ENCODE data around the gene SND1.
A peak's percentile ranks its signal among the peaks of the same experiment; 100 is the strongest.

The SND1 gene

GRCh38 chr7:128120116-128120515 is 468.1 kb downstream of the SND1 start:
- Histone ChIP-seq H3K27me3 (ENCODE audit: insufficient read depth, low read depth, severe bottlenecking) (no peaks in the 10 kb centered on the region), H3K4me3 (ENCODE audit: low read depth, low read length) (no peak overlapping the region), H3K27ac (no peak overlapping the region), H3K9me3 (ENCODE audit: severe bottlenecking) (peaks cover 2% of the 10 kb centered on the region), H3K36me3 (no peaks in the 10 kb centered on the region)
- DNase-seq = no peak
- TF ChIP-seq, protein P1, sequence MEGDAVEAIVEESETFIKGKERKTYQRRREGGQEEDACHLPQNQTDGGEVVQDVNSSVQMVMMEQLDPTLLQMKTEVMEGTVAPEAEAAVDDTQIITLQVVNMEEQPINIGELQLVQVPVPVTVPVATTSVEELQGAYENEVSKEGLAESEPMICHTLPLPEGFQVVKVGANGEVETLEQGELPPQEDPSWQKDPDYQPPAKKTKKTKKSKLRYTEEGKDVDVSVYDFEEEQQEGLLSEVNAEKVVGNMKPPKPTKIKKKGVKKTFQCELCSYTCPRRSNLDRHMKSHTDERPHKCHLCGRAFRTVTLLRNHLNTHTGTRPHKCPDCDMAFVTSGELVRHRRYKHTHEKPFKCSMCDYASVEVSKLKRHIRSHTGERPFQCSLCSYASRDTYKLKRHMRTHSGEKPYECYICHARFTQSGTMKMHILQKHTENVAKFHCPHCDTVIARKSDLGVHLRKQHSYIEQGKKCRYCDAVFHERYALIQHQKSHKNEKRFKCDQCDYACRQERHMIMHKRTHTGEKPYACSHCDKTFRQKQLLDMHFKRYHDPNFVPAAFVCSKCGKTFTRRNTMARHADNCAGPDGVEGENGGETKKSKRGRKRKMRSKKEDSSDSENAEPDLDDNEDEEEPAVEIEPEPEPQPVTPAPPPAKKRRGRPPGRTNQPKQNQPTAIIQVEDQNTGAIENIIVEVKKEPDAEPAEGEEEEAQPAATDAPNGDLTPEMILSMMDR (IDR thresholded peaks at IDR 0.05; ENCODE audit: low read depth, low read length) = no peak

DNA sequence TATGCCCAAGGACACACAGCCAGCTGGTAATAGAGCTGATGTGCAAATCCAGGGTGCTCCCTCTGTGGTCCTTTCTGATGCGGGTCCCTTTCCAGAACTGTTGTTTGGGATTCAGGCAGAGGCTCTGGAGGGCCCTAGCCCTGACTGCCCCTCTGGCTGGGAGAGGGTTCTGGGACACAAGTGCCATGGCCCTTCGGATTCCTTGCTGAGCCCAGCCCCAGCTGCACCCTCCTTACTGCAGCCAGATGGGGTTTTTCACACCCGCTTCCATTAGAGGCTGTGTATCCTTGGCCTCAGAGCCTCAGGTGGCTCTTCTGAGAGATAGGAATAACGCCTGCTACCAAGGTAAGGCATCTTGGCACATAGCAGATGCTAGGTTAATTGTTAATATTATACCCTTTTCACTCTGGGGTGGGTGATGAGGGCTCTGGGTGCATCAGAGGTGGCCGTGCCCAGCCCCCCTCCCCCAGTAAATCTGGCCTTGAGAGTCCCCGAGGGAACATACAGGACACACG is 469.0 kb downstream of the SND1 start:
- H3K4me3 ChIP-seq (ENCODE audit: low read depth, low read length) = no peak overlapping the region
- no peaks in the 10 kb centered on the region for H3K27me3 ChIP-seq (ENCODE audit: insufficient read depth, low read depth, severe bottlenecking)
- TF ChIP-seq, protein P1 (IDR thresholded peaks at IDR 0.05; ENCODE audit: low read depth, low read length) = no peak
- H3K27ac ChIP-seq = no peak overlapping the region
- no peak for DNase-seq
- no peaks in the 10 kb centered on the region for H3K36me3 ChIP-seq
- peaks cover 2% of the 10 kb centered on the region for H3K9me3 ChIP-seq (ENCODE audit: severe bottlenecking)

GRCh38 chr7:128121711-128122530 is 469.9 kb downstream of the SND1 start:
- peaks cover 2% of the 10 kb centered on the region for H3K9me3 ChIP-seq (ENCODE audit: severe bottlenecking)
- H3K36me3 ChIP-seq = no peaks in the 10 kb centered on the region
- no peak for DNase-seq
- no peaks in the 10 kb centered on the region for H3K27me3 ChIP-seq (ENCODE audit: insufficient read depth, low read depth, severe bottlenecking)
- H3K27ac ChIP-seq = no peak overlapping the region
- TF ChIP-seq, protein P1 (IDR thresholded peaks at IDR 0.05; ENCODE audit: low read depth, low read length) = no peak
- H3K4me3 ChIP-seq (ENCODE audit: low read depth, low read length) = no peak overlapping the region

DNA sequence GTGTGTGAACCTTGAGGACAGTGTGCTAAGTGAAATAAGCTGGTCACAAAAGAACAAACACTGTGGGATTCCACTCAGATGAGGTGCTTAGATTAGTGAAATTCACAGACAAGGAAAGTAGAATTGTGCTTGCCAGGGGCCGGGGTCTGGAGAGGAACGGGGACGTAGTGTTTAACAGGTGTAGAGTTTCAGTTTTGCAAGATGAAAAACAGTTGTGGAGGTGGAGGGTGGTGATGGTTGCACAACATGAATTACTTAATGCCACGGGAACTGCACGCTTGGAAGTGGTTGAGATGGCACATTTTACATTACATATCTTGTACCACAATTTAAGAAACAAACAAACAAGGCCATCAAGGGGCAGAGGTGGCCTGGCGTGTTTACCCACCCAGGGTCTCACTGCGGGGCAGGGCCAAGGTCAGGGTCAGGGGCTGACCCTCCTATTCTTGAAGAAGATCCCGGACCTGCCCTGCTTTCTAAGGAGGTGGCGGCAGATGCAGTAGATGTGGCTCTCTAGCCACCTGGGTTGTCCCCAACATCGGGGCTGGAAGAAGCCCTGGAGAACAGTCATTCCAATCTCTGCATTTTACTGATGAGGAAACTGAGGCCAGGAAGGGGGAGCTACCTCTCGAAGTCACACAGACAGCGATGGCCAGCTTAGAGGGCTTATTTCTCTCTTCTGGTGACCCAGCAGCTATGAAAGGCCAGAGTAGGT is 470.7 kb downstream of the SND1 start:
- H3K36me3 ChIP-seq = no peaks in the 10 kb centered on the region
- H3K9me3 ChIP-seq (ENCODE audit: severe bottlenecking) = peaks cover 2% of the 10 kb centered on the region
- no peak overlapping the region for H3K27ac ChIP-seq
- H3K4me3 ChIP-seq (ENCODE audit: low read depth, low read length) = no peak overlapping the region
- TF ChIP-seq, protein P1 (IDR thresholded peaks at IDR 0.05; ENCODE audit: low read depth, low read length) = no peak
- no peak for DNase-seq
- no peaks in the 10 kb centered on the region for H3K27me3 ChIP-seq (ENCODE audit: insufficient read depth, low read depth, severe bottlenecking)

- peak; percentile 71 for DNase-seq
- Histone ChIP-seq H3K27me3 (ENCODE audit: insufficient read depth, low read depth, severe bottlenecking) (no peaks in the 10 kb centered on the region), H3K36me3 (no peaks in the 10 kb centered on the region), H3K27ac (no peak overlapping the region), H3K4me3 (ENCODE audit: low read depth, low read length) (no peak overlapping the region), H3K9me3 (ENCODE audit: severe bottlenecking) (peaks cover 2% of the 10 kb centered on the region)
- TF ChIP-seq, protein P1 (IDR thresholded peaks at IDR 0.05; ENCODE audit: low read depth, low read length) = 0 out of 2 replicates have a peak, but pooled peaks have one; percentile 1
Observed at GRCh38 chr7:128123291-128124037, 471.5 kb downstream of the SND1 start.
